IMR-90 (cell line): ENCODE results near the gene STAG1. TPM values are rescaled to one million over a fixed set of nuclear protein-coding genes. Genes with fewer than 3 reads are reported as not detected.

Experiments
- ATAC-seq: fragments of 200-7000 bp; cut with Tn5 transposase; 2 replicates; pipeline ENCODE4 v1.9.1; 2020; ENCODE audit warnings: low read depth, mild to moderate bottlenecking, moderate library complexity
- BruUV-seq: library from RNA; stranded (reverse); fragments of 400-500 nt; replicated peaks from 2 replicates; lab custom pipeline; 2021; lab: Mats Ljungman, UMichigan
- CTCF ChIA-PET: fragments of 300-600 bp; formaldehyde crosslinking; extraction: SDS; loops from one replicate; lab custom pipeline; 2021; ENCODE audit warnings: antibody characterized with exemption; lab: Yijun Ruan, JAX
- POLR2A ChIA-PET: fragments of 300-600 bp; sonication (Branson Sonifier 250); formaldehyde crosslinking; loops from one replicate; lab custom pipeline; 2022; ENCODE audit warnings: antibody characterized with exemption; ENCODE audit not compliant: unreplicated experiment; lab: Charles Lee
- DNase-seq: peaks from one replicate; pipeline ENCODE4 v3.0.0; 2013
- H2AFZ ChIP-seq: replicated peaks from 2 replicates; pipeline ENCODE3; 2013; ENCODE audit warnings: low read length, mild to moderate bottlenecking; ENCODE audit not compliant: poor library complexity
- H2AK5ac ChIP-seq: 2 replicates; pipeline ENCODE4 v1.6.1; 2013; ENCODE audit warnings: low read depth, low read length, inconsistent platforms
- H2AK9ac ChIP-seq: replicated peaks from 2 replicates; pipeline ENCODE3; 2013; ENCODE audit warnings: mild to moderate bottlenecking, low read depth, low read length, moderate library complexity; ENCODE audit not compliant: poor library complexity
- H2BK120ac ChIP-seq: 2 replicates; pipeline ENCODE4 v1.6.1; 2013; ENCODE audit warnings: low read depth, low read length, inconsistent platforms
- H2BK15ac ChIP-seq: 3 replicates; pipeline ENCODE4 v1.6.1; 2013; ENCODE audit warnings: low read depth, low read length, inconsistent platforms
- H2BK20ac ChIP-seq: 2 replicates; pipeline ENCODE4 v1.6.1; 2013; ENCODE audit warnings: low read depth, mild to moderate bottlenecking, inconsistent platforms, low read length, moderate library complexity
- H2BK5ac ChIP-seq: 2 replicates; pipeline ENCODE4 v1.6.1; 2013; ENCODE audit warnings: mild to moderate bottlenecking, low read depth, low read length, inconsistent platforms; ENCODE audit not compliant: poor library complexity, severe bottlenecking
- H3K14ac ChIP-seq: replicated peaks from 2 replicates; pipeline ENCODE4 v1.6.1; 2013; ENCODE audit warnings: low read depth, low read length, inconsistent platforms
- H3K18ac ChIP-seq: 2 replicates; pipeline ENCODE4 v1.6.1; 2013; ENCODE audit warnings: low read depth, low read length, control low read depth
- H3K23ac ChIP-seq: 2 replicates; pipeline ENCODE4 v1.6.1; 2013; ENCODE audit warnings: low read depth, low read length, inconsistent platforms
- H3K27ac ChIP-seq: 2 replicates; pipeline ENCODE4 v1.5.1; 2013; ENCODE audit warnings: mild to moderate bottlenecking, control low read depth, low read length; ENCODE audit not compliant: insufficient read depth
- H3K27me3 ChIP-seq: 2 replicates; pipeline ENCODE4 v1.6.1; 2013; ENCODE audit warnings: low read length; ENCODE audit not compliant: control insufficient read depth, insufficient read depth
- H3K36me3 ChIP-seq: 2 replicates; pipeline ENCODE4 v1.6.1; 2013; ENCODE audit warnings: low read length, mixed read lengths; ENCODE audit not compliant: control insufficient read depth, insufficient read depth
- H3K4ac ChIP-seq: 2 replicates; pipeline ENCODE4 v1.6.1; 2013; ENCODE audit warnings: low read depth, low read length, inconsistent platforms
- H3K4me1 ChIP-seq: 2 replicates; pipeline ENCODE4 v1.6.1; 2013; ENCODE audit warnings: low read length, mixed read lengths; ENCODE audit not compliant: control insufficient read depth, insufficient read depth
- H3K4me2 ChIP-seq: 2 replicates; pipeline ENCODE4 v1.6.1; 2013; ENCODE audit warnings: low read depth, mild to moderate bottlenecking, control low read depth, low read length, moderate library complexity
- H3K4me3 ChIP-seq: 2 replicates; pipeline ENCODE4 v1.5.1; 2013; ENCODE audit warnings: low read depth, mild to moderate bottlenecking, control low read depth, low read length, moderate library complexity; ENCODE audit not compliant: insufficient read depth
- H3K56ac ChIP-seq: 2 replicates; pipeline ENCODE4 v1.6.1; 2013; ENCODE audit warnings: low read length, inconsistent platforms; ENCODE audit not compliant: insufficient read depth; ENCODE audit errors: extremely low read depth
- H3K79me1 ChIP-seq, 2 experiments: 2 replicates each; pipeline ENCODE4 v1.6.1; 2013; ENCODE audit warnings: low read length in 2 of 2, inconsistent platforms in 1 of 2, low read depth in 1 of 2
- H3K9ac ChIP-seq: 2 replicates; pipeline ENCODE4 v1.6.1; 2013; ENCODE audit warnings: low read depth, low read length, control low read depth
- H3K9me1 ChIP-seq: 2 replicates; pipeline ENCODE4 v1.6.1; 2013; ENCODE audit warnings: low read length, inconsistent platforms; ENCODE audit not compliant: insufficient read depth
- H3K9me3 ChIP-seq: 2 replicates; pipeline ENCODE4 v1.6.1; 2013; ENCODE audit warnings: low read length; ENCODE audit not compliant: control insufficient read depth, insufficient read depth
- H4K20me1 ChIP-seq: 2 replicates; pipeline ENCODE4 v1.6.1; 2013; ENCODE audit warnings: low read length, inconsistent platforms; ENCODE audit not compliant: insufficient read depth
- H4K5ac ChIP-seq: 2 replicates; pipeline ENCODE4 v1.6.1; 2013; ENCODE audit warnings: mild to moderate bottlenecking, low read depth, low read length, control low read depth
- H4K8ac ChIP-seq, 2 experiments: 2 replicates each; pipeline ENCODE4 v1.6.1; 2013; ENCODE audit warnings: low read depth in 2 of 2, low read length in 2 of 2, control low read depth in 1 of 2, inconsistent platforms in 1 of 2
- H4K91ac ChIP-seq: 2 replicates; pipeline ENCODE4 v1.6.1; 2013; ENCODE audit warnings: low read depth, low read length, inconsistent platforms; ENCODE audit not compliant: insufficient read depth
- BHLHE40 ChIP-seq: fragments of 150-350 bp; IDR thresholded peaks from 2 replicates; pipeline ENCODE4 v1.6.1; 2016; ENCODE audit warnings: mild to moderate bottlenecking, low read depth, low read length
- FOS ChIP-seq: fragments of 150-350 bp; IDR thresholded peaks from 2 replicates; pipeline ENCODE4 v1.6.1; 2016; ENCODE audit warnings: low read depth, low read length
- MAFK ChIP-seq: IDR thresholded peaks from 2 replicates; pipeline ENCODE4 v1.6.1; 2012; ENCODE audit warnings: low read depth, low read length, improper control_type of control experiment
- MAZ ChIP-seq: IDR thresholded peaks from 2 replicates; pipeline ENCODE4 v1.6.1; 2012; ENCODE audit warnings: low read depth, mild to moderate bottlenecking, low read length, improper control_type of control experiment, moderate library complexity, borderline replicate concordance
- MXI1 ChIP-seq: IDR thresholded peaks from 2 replicates; pipeline ENCODE4 v1.6.1; 2012; ENCODE audit warnings: low read depth, mild to moderate bottlenecking, low read length, moderate library complexity, borderline replicate concordance
- NFE2L2 ChIP-seq: fragments of 150-350 bp; IDR thresholded peaks from 2 replicates; pipeline ENCODE4 v1.6.1; 2016; ENCODE audit warnings: low read depth, mild to moderate bottlenecking, low read length
- POLR2A ChIP-seq: IDR thresholded peaks from 2 replicates; pipeline ENCODE4 v1.6.1; 2012; ENCODE audit warnings: mild to moderate bottlenecking, low read depth, low read length
- RCOR1 ChIP-seq: IDR thresholded peaks from 2 replicates; pipeline ENCODE4 v1.6.1; 2012; ENCODE audit warnings: mild to moderate bottlenecking, low read length, improper control_type of control experiment; ENCODE audit not compliant: insufficient replicate concordance
- RFX5 ChIP-seq: IDR thresholded peaks from 2 replicates; pipeline ENCODE4 v1.8.0; 2012; ENCODE audit warnings: low read depth, mild to moderate bottlenecking, low read length, moderate library complexity
- SMC3 ChIP-seq: fragments of 150-350 bp; IDR thresholded peaks from 2 replicates; pipeline ENCODE4 v1.6.1; 2016; ENCODE audit warnings: low read depth, mild to moderate bottlenecking, antibody characterized with exemption, low read length, moderate library complexity
- WGBS, 2 experiments: methylation state at CpG; one replicate each; pipeline versions ENCODE4 v1.1.5 to v1.1.7; 2013; ENCODE audit warnings: missing lambda C conversion rate in 2 of 2; ENCODE audit not compliant: insufficient read length in 1 of 2; ENCODE audit errors: extremely low coverage in 2 of 2; 5-methylcytosine and 5-hydroxymethylcytosine counted together
- dilution Hi-C: fragments of 300-500 bp; cut with HindIII; formaldehyde crosslinking; loops from one replicate; pipeline ENCODE4 v1.14.3; 2018; ENCODE audit warnings: low sequenced_read_pairs; ENCODE audit not compliant: unreplicated experiment
- in situ Hi-C: fragments of 300-500 bp; cut with MboI; formaldehyde crosslinking; loops from 3 replicates; pipeline ENCODE4 v1.14.3; 2019; ENCODE audit warnings: low sequenced_read_pairs, inconsistent platforms, mixed read lengths
- intact Hi-C: fragments of 100-400 bp; cut with micrococcal nuclease; formaldehyde crosslinking; loops from 2 replicates; pipeline ENCODE4 v1.10.0; 2022
- polyA plus RNA-seq, 3 experiments: library from polyadenylated mRNA; depleted of rRNA; stranded (reverse); fragments of >200 nt; gene quantifications; 2 replicates each; pipeline ENCODE4 v1.2.3, GENCODE V29; 2012; ENCODE audit warnings: low replicate concordance in 1 of 3
- total RNA-seq: library from RNA; depleted of rRNA; stranded (reverse); fragments of >200 nt; gene quantifications from 2 replicates; pipeline ENCODE4 v1.2.3, GENCODE V29; 2012
- TF ChIP-seq, protein P1 (sequence below): fragments of 150-350 bp; IDR thresholded peaks from 2 replicates; pipeline ENCODE4 v1.6.1; 2017; ENCODE audit warnings: mild to moderate bottlenecking, antibody characterized with exemption, low read length, low read depth
- TF ChIP-seq, protein P2 (sequence below): fragments of 150-350 bp; IDR thresholded peaks from 2 replicates; pipeline ENCODE4 v1.6.1; 2016; ENCODE audit warnings: low read depth, mild to moderate bottlenecking, low read length, moderate library complexity, borderline replicate concordance
- TF ChIP-seq, protein P3 (sequence below): conservative IDR thresholded peaks from 2 replicates; pipeline ENCODE4 v1.5.1; 2012; ENCODE audit warnings: mild to moderate bottlenecking, low read depth, low read length, improper control_type of control experiment

STAG1 gene
- total and polyA plus RNA-seq, 2 of the 4 experiments (the other 2 are of a cell fraction), result 9.6 to 32.3 TPM

DNA sequence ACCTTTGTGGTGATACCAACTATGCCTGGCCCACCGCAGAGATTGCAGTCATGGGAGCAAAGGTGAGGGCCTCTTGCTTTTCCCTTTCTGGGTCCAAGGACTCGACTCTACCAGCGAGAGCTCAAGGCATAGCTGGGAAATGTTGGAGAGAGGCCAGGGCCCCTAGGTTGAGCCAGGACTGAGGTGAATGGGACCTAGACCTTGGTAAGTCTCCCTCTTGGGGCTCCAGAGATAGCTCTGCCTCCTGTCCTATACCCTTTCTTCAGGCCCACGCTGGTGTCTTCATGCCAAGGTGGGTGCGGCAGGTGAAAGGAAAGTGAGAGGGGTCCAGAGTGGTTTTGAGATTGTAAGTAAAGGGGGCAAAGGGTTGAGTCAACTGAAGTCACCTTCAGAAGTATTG is 424.5 kb downstream of the STAG1 start:
- intact Hi-C loops, result no loop called here
- no peak overlapping the region for H3K23ac ChIP-seq
- no peak overlapping the region for H3K4me3 ChIP-seq
- ChIA-PET POLR2A (no interaction called here), CTCF (interaction anchor here (0.6 kb wide), 1 partner anchor 17 kb away, joined by 5 read pairs; no protein-coding TSS in a partner anchor)
- dilution Hi-C loops, result no loop called here
- no peak overlapping the region for H3K27ac ChIP-seq
- H3K36me3 ChIP-seq, result peaks cover 17% of the 10 kb centered on the region
- in situ Hi-C loops, result no loop called here
- H2BK120ac ChIP-seq, result no peak overlapping the region
- H3K9ac ChIP-seq, result no peak overlapping the region
- no peak overlapping the region for H4K91ac ChIP-seq
- no peak overlapping the region for H2AK9ac ChIP-seq
- H3K9me1 ChIP-seq, result 0 out of 2 replicates have a peak, but pooled peaks cover 2% of the 10 kb centered on the region
- no peak overlapping the region for H2BK15ac ChIP-seq
- H2BK5ac ChIP-seq, result no peak overlapping the region
- no peak overlapping the region for H2AK5ac ChIP-seq
- H3K79me1 ChIP-seq, result no peaks in the 10 kb centered on the region
- peaks cover 3% of the 10 kb centered on the region for H3K9me3 ChIP-seq
- no peak overlapping the region for H3K18ac ChIP-seq
- no peaks in the 10 kb centered on the region for H3K27me3 ChIP-seq
- H3K4ac ChIP-seq, result no peak overlapping the region
- no peak overlapping the region for H3K4me2 ChIP-seq
- H4K8ac ChIP-seq, result no peak overlapping the region
- DNase-seq (no peak), ATAC-seq (no peak)
- no peaks in the 10 kb centered on the region for H3K4me1 ChIP-seq
- no CpG with 5 or more reads among the region's 5 CpGs for WGBS, 2 experiments
- no peak overlapping the region for H2BK20ac ChIP-seq
- no peak overlapping the region for H3K56ac ChIP-seq
- no peak overlapping the region for H2AFZ ChIP-seq
- no peak for TF ChIP-seq POLR2A
- no peak for TF ChIP-seq FOS
- no peak for TF ChIP-seq NFE2L2
- no peak for TF ChIP-seq MAZ
- TF ChIP-seq BHLHE40, result no peak
- TF ChIP-seq, protein P1, sequence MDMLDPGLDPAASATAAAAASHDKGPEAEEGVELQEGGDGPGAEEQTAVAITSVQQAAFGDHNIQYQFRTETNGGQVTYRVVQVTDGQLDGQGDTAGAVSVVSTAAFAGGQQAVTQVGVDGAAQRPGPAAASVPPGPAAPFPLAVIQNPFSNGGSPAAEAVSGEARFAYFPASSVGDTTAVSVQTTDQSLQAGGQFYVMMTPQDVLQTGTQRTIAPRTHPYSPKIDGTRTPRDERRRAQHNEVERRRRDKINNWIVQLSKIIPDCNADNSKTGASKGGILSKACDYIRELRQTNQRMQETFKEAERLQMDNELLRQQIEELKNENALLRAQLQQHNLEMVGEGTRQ, result no peak
- TF ChIP-seq SMC3, result no peak
- TF ChIP-seq, protein P2, sequence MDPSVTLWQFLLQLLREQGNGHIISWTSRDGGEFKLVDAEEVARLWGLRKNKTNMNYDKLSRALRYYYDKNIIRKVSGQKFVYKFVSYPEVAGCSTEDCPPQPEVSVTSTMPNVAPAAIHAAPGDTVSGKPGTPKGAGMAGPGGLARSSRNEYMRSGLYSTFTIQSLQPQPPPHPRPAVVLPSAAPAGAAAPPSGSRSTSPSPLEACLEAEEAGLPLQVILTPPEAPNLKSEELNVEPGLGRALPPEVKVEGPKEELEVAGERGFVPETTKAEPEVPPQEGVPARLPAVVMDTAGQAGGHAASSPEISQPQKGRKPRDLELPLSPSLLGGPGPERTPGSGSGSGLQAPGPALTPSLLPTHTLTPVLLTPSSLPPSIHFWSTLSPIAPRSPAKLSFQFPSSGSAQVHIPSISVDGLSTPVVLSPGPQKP, result no peak
- no peak for TF ChIP-seq RCOR1
- no peak for TF ChIP-seq RFX5
- TF ChIP-seq MXI1, result no peak
- no peak for TF ChIP-seq MAFK
- TF ChIP-seq, protein P3, sequence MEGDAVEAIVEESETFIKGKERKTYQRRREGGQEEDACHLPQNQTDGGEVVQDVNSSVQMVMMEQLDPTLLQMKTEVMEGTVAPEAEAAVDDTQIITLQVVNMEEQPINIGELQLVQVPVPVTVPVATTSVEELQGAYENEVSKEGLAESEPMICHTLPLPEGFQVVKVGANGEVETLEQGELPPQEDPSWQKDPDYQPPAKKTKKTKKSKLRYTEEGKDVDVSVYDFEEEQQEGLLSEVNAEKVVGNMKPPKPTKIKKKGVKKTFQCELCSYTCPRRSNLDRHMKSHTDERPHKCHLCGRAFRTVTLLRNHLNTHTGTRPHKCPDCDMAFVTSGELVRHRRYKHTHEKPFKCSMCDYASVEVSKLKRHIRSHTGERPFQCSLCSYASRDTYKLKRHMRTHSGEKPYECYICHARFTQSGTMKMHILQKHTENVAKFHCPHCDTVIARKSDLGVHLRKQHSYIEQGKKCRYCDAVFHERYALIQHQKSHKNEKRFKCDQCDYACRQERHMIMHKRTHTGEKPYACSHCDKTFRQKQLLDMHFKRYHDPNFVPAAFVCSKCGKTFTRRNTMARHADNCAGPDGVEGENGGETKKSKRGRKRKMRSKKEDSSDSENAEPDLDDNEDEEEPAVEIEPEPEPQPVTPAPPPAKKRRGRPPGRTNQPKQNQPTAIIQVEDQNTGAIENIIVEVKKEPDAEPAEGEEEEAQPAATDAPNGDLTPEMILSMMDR, result no peak
- BruUV-seq, result no TSS peak
- H4K20me1 ChIP-seq, result no peaks in the 10 kb centered on the region
- H3K14ac ChIP-seq, result no peak overlapping the region
- no peak overlapping the region for H4K5ac ChIP-seq
